AG09319 (cell line): ENCODE results near the gene ARHGAP25.

Experiments
- DNase-seq: peaks from one replicate; pipeline ENCODE4 v3.0.0-alpha.2; 2010; ENCODE audit warnings: low read depth; ENCODE audit errors: extremely low read depth
- CTCF ChIP-seq: IDR thresholded peaks from 2 replicates; pipeline ENCODE4 v1.5.1; 2011; ENCODE audit warnings: low read depth, mild to moderate bottlenecking, inconsistent platforms, low read length, moderate library complexity

ARHGAP25 gene

GRCh38 chr2:68784915-68785314 lies 50.3 kb downstream of the ARHGAP25 start:
- DNase-seq, result no peak
- no peak for TF ChIP-seq CTCF

GRCh38 chr2:68787356-68787755 lies 52.7 kb downstream of the ARHGAP25 start:
- TF ChIP-seq CTCF, result no peak
- DNase-seq, result no peak

GRCh38 chr2:68789603-68790002 lies 55.0 kb downstream of the ARHGAP25 start:
- DNase-seq, result no peak

GRCh38 chr2:68790600-68790999 lies 56.0 kb downstream of the ARHGAP25 start:
- no peak for TF ChIP-seq CTCF
- no peak for DNase-seq

More at GRCh38 chr2:68789603-68790002, 55.0 kb downstream of the ARHGAP25 start:
- no peak for TF ChIP-seq CTCF

- no peak for TF ChIP-seq CTCF
- DNase-seq, result no peak
Measured at GRCh38 chr2:68791914-68792313, 57.3 kb downstream of the ARHGAP25 start.

GRCh38 chr2:68792751-68793150 lies 58.1 kb downstream of the ARHGAP25 start:
- no peak for DNase-seq
- no peak for TF ChIP-seq CTCF

- no peak for DNase-seq
- no peak for TF ChIP-seq CTCF
Measured at GRCh38 chr2:68796295-68796905, 61.8 kb downstream of the ARHGAP25 start.
